Left kidney (tissue), 1 donor: ENCODE data around the gene PGLYRP1. TPM values are rescaled to one million over a fixed set of nuclear protein-coding genes. Genes with fewer than 3 reads are reported as not detected.

Experiments
- polyA plus RNA-seq: library from polyadenylated mRNA; unstranded; fragments of 120-200 nt; gene quantifications from one replicate; pipeline ENCODE4 v1.2.1, GENCODE V29; 2013; ENCODE audit not compliant: insufficient read length

PGLYRP1 gene
- polyA plus RNA-seq, 1 donor = 0.32 TPM

Other genes with a start within 250 kb of the PGLYRP1 start
- gene DMPK, start 240.6 kb downstream of the PGLYRP1 start, polyA plus RNA-seq = 71.9 TPM
- gene DMWD, start 230.2 kb downstream of the PGLYRP1 start, polyA plus RNA-seq = 36.6 TPM
- not detected for gene RSPH6A, start 207.7 kb downstream of the PGLYRP1 start, polyA plus RNA-seq
- 75.1 TPM for gene SYMPK, start 159.9 kb downstream of the PGLYRP1 start, polyA plus RNA-seq
- 0.12 TPM for gene FOXA3, start 158.7 kb downstream of the PGLYRP1 start, polyA plus RNA-seq
- gene IRF2BP1, start 136.9 kb downstream of the PGLYRP1 start, polyA plus RNA-seq = 14.5 TPM
- 4.0 TPM for gene MYPOP, start 120.4 kb downstream of the PGLYRP1 start, polyA plus RNA-seq
- not detected for gene NANOS2, start 108.3 kb downstream of the PGLYRP1 start, polyA plus RNA-seq
- 4.1 TPM for gene NOVA2, start 49.2 kb downstream of the PGLYRP1 start, polyA plus RNA-seq
- 11.7 TPM for gene CCDC61, start 27.6 kb downstream of the PGLYRP1 start, polyA plus RNA-seq
- 0.58 TPM for gene IGFL4, start 17.9 kb upstream of the PGLYRP1 start, polyA plus RNA-seq
- not detected for gene IGFL3, start 101.6 kb upstream of the PGLYRP1 start, polyA plus RNA-seq
- gene IGFL2, start 125.2 kb upstream of the PGLYRP1 start, polyA plus RNA-seq = not detected
- not detected for gene IGFL1, start 206.7 kb upstream of the PGLYRP1 start, polyA plus RNA-seq